ENCODE data around the gene CEPT1.

DNA sequence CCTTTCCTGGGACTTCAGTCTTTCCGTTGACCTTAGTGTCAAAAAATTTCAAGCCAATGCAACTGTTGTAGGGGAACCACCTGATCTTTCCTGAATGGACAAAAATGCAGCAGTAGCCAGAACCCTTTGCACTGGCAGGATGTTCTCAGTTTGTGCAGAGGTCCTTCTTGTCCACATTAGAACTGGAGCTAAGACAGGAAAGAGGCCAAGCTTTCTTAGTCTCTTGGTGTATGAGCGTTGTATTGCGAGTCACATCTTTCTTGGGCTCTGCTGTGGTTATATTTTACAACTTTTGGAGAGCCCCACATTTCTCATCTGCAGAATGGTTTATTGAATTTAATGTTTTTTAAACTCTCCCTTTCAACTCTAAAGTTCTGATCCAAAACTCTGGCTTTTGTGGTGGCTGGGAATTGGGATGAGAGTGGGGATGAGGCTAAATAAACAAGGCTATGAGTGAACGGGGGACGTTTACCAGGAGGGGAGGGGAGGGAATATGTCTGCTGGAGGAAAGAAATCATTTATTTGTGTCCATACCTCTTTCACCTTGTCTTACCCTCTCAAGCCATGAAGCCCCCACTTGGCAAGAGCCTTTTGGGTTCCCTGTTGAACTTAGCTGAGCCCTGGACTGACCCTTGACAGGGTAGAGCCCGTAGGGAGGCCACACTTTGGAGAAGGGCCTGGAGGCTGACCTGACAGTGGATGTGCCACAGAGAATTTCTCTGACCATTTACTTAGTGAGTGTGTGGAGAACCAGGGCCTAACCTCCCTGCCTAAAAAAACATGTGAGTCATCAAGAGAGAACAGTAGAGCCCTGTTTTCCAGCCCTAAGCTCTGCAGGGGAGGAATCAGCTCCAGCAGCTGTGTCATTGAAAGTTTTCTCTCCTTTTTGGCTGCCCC, 88.1 kb downstream of the CEPT1 start:
- TF ChIP-seq, protein P1, sequence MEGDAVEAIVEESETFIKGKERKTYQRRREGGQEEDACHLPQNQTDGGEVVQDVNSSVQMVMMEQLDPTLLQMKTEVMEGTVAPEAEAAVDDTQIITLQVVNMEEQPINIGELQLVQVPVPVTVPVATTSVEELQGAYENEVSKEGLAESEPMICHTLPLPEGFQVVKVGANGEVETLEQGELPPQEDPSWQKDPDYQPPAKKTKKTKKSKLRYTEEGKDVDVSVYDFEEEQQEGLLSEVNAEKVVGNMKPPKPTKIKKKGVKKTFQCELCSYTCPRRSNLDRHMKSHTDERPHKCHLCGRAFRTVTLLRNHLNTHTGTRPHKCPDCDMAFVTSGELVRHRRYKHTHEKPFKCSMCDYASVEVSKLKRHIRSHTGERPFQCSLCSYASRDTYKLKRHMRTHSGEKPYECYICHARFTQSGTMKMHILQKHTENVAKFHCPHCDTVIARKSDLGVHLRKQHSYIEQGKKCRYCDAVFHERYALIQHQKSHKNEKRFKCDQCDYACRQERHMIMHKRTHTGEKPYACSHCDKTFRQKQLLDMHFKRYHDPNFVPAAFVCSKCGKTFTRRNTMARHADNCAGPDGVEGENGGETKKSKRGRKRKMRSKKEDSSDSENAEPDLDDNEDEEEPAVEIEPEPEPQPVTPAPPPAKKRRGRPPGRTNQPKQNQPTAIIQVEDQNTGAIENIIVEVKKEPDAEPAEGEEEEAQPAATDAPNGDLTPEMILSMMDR (IDR thresholded peaks at IDR 0.05; ENCODE audit: low read depth, low read length, poor library complexity, severe bottlenecking): no peak
- TF ChIP-seq EZH2phosphoT487 (IDR thresholded peaks at IDR 0.05; ENCODE audit: borderline replicate concordance, low read length): no peak
